CD1c-positive myeloid dendritic cell (primary cell): Measurements from ENCODE around the gene ARL8B.
"Not testable (repeated sequence)": the region's sequence is repeated elsewhere in the genome, so short reads cannot be mapped to it uniquely, and the experiment has no call there.

ENCODE experiments used
- DNase-seq: peaks from one replicate; pipeline ENCODE4 v3.0.0-alpha.2; 2016; ENCODE audit errors: extremely low spot score

ARL8B gene

DNA sequence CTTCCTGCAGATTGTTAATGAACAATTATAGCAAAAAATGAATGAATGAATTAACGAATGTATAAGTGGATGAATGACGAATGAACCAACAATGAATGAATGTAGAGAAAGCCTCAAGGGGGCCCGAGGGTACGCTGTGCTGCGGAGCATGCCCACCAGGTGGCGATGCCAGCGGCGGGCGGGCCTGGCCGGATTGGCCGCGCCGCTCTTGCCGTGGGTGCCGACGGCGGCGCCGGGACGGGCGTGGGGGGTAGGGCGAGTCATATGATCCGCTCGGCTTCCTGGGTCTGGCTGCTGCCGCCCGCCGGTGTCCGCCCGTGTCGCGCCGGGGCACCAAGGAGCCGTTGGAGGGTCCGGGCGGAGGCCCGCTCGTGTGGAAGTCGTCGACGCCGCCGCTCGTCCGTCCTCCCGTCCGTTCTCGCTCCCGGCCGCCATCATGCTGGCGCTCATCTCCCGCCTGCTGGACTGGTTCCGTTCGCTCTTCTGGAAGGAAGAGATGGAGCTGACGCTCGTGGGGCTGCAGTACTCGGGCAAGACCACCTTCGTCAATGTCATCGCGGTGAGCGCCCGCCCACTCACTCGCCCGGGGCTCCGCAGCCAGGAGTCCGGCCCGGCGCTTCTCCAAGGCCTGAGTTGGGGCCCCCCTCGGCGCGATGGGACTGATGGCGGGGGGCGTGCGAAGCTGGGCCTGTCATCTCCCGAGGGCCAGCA is at the start of gene ARL8B:
Gene ARL8B, plus strand, starts transcription at position 263 of the 711 bp plus-strand sequence. Its CDS starts 174 bp downstream, at position 437.
- peak; percentile 95 for DNase-seq

DNA sequence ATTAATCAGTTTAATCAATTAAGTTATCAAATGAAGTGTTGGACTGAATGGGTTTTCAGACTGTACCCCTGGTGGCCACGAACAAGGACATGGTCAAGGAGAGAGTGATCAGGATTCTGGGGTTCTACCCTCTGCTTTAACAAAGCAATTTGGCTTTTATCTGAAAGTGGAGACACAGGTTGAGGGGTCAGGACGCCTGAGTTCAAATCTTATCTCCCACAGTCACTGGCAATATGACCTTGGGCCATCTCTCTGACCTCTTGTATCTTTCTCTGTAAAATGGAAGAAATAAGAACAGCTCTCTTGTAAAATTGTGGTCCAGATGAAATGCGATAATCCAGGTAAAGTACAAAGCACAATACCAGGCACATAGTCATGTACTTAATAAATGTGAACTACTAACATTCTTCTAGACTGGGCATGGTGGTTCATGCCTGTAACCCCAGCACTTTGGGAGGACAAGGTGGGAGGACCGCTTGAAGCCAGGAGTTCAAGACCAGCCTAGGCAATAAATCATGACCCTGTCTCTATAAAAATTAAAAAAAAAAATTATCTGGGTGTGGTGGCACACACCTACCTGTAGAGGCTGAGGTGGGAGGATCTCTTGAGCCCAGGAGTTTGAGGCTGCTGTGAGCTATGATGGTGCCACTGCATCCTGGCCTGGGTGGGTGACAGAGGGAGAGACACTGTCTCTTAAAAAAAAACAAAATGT is 48.6 kb upstream of the ARL8B start:
- DNase-seq: no peak

DNA sequence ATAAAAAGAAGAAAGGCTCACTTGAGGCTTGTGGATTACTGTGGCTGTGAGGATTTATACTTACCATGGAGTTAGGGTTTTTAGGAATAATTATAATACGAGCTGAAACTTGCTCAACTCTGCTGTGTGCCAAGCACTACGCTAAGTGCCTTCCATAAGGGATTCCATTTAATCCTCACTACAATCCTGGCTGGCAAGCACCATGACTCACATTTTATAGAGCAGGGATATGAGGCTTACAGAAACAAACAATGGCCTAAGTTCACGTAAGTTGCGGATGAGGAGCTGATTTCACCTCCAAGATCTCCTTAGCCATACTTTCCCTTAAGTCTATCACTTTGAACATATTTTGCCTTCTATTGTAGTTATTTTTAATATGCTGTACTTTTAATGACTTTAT is 43.9 kb upstream of the ARL8B start:
- DNase-seq: no peak

DNA sequence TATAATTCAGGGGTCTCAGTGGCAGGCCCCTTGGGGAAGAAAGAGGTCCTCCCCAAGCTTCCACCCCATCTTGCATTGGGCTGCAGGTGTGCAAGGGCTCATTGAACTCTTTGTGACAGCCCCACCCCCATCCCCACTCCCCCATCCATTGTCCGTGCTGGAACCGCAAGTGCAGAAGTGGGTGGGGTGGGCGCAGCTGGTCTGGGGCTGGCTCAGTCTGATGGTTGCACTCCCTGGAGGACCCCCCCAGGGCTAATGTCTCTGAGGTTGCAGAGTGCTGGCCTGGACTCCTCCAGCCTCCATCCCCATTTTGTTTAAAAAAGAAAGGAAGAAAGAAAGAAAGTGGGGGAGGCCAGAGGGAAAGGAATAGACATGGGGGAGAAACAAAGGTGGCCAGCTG is 42.3 kb upstream of the ARL8B start:
- DNase-seq: no peak

DNA sequence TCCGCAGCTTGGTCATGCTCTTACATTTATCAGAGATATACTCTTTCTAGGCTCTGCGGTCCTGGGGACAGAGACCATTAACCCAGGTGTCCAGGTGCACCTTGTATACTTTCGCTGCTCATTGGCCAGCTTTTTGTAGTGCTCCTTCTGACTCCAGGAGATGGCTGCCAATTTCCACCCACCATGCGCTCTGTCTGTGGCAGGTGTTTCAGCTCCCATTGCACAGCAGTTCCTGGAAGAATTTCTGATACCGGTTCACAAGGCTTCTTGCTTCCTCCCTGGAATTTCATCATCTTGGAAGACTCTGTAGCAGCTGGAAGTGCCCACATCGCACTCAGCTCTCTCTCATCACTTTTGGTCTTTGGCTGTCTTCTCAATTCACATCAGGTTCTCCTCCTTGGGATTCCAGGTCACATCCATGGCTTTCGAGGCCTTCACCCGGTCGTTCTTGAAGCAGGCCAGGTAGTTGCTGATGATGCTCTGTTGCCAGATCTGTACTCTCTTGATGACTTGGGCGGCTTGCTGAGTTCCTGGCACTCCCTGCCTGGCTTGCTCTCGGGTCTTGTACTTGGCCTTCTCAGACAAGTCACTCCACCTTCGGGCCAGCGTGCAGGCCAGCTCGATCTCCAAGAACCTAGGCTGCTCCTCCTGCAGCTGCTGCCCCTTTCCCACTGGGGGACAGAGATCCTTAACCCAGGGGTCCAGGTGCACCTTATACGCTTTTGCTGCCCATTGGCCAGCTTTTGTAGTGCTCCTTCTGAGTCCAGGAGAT is 41.1 kb upstream of the ARL8B start:
- DNase-seq: no peak

DNA sequence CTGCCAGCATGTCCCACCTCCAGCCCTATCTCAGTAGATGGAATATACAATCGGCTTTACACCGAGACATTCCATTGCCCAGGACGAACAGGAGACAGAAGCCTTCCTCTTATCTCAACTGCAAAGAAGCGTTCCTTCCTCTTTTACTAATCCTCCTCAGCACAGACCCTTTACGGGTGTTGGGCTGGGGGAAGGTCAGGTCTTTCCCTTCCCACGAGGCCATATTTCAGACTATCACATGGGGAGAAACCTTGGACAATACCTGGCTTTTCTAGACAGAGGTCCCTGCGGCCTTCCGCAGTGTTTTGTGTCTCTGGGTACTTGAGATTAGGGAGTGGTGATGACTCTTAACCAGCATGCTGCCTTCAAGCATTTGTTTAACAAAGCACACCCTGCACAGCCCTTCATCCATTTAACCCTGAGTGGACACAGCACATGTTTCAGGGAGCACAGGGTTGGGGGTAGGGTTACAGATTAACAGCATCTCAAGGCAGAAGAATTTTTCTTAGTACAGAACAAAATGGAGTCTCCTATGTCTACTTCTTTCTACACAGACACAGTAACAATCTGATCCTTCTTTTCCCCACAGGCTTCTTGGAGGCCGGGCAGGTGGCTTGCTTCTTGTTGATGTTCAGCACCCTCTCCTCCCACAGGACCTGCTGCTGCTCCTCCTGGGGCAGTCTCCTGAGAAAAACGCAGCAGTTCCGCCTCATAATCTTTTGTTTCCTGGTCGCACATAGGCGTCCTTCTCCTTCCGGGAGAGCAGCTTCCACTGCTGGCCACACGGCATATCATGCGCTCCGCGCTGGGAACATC is 39.9 kb upstream of the ARL8B start:
- not testable (repeated sequence) for DNase-seq

DNA sequence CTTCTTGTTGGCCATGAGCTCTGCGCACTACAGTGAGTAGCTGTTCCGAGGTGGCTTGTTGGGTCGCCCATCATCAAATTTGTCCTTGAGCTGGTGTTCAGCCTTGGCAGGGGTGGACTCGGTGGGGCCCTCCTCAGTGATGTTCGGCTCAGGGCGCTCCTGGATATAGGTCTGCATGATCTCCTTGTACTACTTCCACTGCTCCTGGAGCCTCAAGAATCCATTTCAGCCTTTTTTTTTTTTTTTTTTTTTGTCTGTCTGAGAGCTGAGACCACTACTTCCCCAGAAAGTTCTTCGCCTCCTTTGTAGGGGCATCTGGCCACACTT is 39.3 kb upstream of the ARL8B start:
- no peak for DNase-seq

DNA sequence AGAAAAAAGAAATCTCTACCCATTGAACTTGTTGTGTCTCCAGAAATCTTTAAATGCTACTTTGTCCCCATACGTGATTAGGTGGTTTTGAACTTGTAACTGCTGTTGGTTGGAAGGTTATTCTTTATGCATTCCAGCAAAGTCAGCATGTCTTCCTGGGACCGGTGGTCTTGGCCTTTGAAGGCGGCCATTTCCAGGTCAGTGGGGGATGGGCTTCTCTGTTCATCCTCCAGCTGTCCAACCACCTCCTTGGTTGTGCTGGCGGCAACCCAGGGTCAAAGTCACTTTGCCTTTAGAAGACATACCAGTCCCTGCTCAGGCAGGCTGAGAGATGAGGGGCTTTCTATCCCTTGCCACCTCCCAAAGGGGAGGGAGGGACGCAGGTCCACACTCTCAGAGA is 37.9 kb upstream of the ARL8B start:
- DNase-seq: no peak

DNA sequence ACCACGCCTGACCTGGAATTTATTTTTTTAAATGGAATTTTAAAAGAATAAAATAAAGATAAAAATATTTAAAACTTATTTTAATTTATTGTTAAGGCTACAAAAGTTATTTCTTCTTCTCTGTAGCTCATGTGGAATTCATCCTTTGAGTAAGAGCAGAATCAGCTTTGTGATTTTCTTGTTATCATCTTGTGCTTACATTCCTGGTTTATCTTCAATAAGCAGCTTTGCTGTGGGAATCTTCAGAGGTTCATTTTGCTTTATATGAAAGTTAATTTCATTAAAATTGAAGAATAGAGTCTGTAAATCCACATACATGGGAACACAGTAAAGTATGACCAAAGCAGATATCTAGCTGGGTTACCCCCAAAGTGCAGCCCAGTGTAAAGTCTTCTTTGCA is 35.4 kb upstream of the ARL8B start:
- DNase-seq: no peak

DNA sequence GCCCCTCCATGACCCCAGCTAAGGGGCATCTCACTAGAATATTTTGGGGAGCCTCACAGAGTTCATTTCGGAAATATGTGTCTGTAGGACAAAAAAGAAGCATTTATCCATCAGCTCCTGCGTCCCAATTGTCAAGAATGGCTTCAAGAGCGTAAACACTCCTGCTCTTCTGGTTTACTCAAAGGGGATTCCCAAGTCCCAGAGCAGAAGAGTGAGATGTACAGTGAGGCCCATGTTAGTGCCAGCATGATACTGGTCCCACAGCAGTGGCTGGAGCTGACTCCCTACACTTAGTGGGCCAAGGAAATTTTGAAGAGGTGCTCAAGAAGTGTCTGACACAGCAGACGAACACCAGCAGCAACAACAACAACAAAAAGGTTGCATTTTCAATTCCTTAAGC is 34.9 kb upstream of the ARL8B start:
- no peak for DNase-seq

DNA sequence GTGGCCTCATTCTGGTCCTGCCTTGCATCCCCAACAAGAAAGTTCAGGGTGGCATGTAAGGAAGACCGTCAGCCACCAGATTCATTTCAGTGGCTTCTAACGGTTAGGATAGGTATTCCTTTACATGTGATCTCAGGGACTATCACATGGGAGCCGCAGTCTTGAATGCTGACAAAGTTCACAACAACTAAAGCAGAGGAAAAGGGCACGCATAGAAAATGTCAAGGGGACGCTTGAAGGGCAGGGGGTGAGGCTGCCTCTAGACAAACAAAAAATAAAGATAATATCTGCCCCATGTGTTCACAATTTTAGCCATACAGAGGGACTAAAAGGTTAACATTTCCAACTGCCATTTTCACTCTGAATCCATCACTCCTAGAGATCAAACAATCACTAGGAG is 31.9 kb upstream of the ARL8B start:
- DNase-seq: no peak

DNA sequence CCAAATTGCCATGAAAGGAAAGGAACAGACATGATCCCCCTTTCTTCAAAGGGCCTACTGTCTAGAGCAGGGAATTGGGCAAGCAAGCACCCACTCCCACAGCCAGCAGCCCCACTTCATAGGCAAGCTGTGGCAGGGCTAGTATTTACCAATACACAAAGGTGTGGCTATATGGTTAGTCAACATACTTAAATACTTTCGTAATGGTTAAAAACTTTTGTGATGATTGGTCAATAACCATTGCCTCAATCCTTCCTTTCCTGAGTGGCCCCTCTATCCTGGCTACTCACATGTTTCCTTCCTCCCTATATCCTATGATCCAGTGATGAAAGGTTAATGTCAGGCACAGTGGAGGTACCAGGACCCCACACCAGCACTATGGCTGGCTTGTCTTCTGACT is 30.1 kb upstream of the ARL8B start:
- no peak for DNase-seq

DNA sequence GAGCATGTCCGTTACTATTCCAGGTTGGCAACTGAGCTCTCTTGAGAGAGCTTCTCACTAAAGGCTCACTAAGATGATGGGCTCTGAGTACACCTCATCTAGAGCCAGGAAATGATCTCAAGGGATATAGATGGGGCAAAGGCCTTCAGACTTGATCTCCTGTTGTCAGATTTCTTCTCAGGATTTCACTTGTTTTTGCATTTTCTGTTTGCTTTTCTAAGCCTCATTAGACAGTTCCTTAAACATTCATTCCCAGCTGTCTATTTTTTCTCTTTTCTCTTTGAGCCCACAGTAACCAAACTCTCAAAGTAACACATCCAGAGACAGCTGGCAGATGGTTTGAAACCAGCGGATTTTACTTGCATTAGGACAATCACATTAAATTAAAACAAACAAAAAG is 28.4 kb upstream of the ARL8B start:
- DNase-seq: no peak

DNA sequence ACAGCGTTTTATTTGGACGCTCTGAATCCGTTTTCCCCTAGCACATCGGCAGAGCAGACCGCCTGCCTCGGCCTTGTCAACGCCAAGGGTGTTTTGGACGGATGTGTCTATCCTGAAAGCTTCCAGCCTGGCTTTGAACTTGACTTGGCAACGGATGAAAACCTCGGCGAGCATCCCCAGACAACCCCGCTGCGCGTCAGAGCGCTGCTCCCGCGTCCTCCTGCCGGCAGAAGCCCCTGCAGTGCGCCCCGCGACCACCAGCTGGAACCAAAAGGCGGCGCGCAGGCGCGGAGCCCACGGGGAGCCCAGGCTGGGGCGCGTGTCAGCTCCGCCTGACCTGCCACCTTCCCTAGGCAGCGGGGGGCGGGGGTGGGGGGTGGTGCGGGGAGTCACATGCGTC is 26.2 kb upstream of the ARL8B start:
- DNase-seq: no peak

DNA sequence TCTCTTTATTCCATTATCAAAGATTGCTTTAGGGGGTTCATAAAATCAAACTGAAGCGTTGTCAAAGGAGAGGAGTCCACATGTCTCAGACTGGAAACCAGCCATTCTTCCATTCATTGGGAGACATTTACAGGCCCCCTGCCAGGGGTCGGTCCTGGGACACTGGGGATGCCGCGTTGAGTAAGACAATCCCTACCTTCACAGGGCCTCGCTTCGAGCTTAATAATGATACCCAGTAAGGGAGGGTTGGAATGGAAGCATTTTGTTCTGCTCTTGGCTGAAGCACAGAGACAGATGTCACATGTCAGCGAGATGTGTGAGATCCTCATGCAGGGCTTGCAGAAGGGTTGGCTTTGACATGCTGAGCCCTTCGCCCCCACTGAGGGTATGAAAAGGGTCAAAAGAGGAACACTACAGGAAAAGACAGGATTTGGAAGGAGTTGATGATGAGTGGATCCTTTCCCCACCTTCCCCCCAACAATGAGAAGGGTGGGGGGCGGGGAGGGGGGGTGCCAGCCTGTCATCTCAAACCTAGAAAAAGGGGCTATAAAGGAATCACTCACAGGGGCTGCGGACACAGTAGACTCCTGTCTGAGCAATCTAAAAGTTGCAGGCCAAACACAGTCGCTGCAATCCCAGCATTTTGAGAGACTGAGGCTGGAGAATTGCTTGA is 25.6 kb upstream of the ARL8B start:
- no peak for DNase-seq

DNA sequence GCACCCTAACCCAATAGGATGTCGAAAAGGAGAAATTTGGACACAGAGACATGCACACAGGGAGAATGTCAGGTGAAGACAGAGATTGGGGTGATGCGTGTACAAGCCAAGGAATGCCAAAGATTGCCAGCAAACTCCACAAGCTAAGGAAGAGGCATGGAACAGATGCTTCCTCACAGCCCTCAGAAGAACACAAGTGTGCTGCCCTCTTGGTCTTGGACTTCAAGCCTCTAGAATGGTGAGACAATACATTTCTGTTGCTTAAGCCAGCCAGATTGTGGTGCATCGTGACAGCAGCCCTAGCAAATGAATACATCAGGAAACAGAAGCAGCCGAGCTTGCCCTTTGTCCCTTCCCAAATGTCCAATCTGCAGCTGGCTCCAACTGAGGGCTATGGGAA is 23.7 kb upstream of the ARL8B start:
- no peak for DNase-seq

DNA sequence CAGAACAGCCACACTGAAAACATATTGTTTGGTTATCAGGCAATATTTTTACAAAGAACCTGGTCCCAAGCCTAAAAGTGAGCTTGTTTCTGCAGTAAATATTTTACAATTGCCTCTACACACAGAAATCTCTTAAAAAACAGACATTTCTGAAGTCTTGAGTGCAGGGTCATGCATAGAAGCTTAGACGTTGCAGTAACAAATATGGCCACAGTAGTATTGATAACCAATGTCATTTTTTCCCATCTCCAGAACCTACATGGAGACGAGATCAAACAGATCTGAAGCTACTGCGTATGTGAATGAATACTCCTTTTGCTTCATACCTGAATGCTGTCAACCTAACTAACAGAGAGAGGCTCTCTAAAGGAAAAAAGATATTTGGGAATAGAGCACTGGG is 19.6 kb upstream of the ARL8B start:
- no peak for DNase-seq

DNA sequence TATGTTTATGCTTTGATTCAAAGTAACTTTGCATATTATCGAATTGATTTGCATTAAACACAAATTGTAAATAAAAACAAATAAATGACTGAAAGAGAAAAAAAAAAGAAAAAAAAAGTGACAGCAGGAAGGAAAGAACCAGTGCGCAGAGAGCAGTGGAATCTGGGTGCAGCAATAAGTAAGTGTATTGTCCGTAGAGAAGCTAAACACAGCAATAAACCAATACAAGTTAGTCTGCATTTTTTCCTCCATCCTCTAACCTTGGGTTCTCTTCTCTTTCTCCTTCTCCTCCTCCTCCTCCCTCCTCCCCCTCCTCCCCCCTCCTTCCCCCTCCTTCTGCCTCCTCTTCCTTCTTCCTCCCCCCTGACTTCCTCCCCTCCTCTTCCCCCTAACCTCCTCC is 18.3 kb upstream of the ARL8B start:
- DNase-seq: no peak

DNA sequence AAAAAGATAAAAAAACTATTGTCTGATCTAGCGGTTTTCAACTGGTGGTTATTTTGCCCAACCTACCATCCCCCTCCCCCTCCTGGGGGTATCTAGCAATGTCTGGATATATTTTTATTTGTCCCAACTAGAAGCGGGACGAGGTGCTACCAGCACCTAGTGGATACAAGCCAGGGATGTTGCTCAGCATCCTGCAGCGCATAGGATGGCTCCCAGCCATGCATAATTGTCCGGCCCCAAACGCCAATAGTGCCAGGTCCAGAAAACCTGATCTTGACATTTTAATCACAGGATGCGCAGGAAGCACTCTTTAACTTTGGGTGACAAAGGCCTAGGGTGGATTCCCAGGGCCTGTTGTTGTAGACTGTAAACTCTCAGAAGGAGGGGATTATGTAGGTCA is 17.0 kb upstream of the ARL8B start:
- DNase-seq: no peak

DNA sequence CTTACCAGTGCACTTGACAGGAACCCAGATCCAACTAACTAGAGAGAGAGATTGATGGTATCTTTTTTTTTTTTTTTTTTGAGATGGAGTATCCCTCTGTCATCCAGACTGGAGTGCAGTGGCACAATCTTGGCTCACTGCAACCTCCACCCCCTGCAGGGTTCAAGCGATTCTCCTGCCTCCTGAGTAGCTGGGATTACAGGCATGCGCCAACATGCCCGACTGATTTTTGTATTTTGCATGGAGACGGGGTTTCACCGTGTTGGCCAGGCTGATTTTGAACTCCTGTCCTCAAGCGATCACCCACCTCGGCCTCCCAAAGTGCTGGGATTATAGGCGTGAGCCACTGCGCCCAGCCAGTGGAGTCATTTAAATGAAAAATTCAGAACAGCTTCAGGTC is 15.7 kb upstream of the ARL8B start:
- DNase-seq: not testable (repeated sequence)

DNA sequence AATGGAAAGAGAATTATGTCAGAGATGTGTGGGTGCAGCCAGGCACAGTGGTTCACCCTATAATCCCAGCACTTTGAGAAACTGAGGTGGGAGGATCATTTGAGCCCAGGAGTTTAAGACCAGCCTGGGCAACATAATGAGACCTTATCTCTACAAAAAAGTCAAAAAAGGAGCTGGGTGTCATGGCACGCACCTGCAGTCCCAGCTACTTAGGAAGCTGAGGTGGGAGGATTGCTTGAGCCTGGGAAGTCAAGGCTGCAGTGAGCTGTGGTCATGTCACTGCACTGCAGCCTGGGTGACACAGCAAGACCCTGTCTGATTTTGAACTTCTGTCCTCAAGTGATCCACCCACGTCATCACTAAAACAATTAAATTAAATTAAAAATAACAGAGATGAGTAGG is 15.2 kb upstream of the ARL8B start:
- DNase-seq: not testable (repeated sequence)

DNA sequence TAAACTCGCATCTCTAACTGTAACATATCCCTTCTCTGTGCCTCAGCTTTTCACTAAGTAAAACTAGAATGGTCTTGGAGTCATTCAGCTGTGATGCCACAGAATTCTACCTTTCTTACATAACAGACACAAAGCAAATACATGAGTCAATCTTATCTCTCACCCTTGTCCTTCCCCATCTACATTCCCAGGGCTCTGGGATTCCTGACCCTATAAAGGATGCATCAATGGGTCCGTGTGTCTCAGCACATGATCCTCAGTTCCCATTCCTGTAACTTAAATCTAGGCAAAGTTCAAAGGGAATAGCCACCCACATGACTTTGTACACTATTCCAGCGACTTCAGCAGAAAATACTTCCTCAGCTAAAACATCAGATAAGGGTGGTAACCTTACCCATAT is 11.8 kb upstream of the ARL8B start:
- DNase-seq: no peak
